ENCODE measurements around the gene FBXL14.

The FBXL14 gene

GRCh38 chr12:1518591-1519516 lies 75.5 kb downstream of the FBXL14 start:
- H3K9ac ChIP-seq (ENCODE audit: low read length) = no peak overlapping the region
- H3K4me3 ChIP-seq (ENCODE audit: insufficient read depth, low read length, poor library complexity, severe bottlenecking) = no peak overlapping the region
- no peaks in the 10 kb centered on the region for H3K27me3 ChIP-seq (ENCODE audit: low read length)
- no peak overlapping the region for H3K4me2 ChIP-seq (ENCODE audit: low read depth, low read length, poor library complexity, severe bottlenecking)
- H3K27ac ChIP-seq (ENCODE audit: low read depth, low read length) = no peak overlapping the region
- H3K36me3 ChIP-seq (ENCODE audit: low read length) = no peaks in the 10 kb centered on the region
- no peaks in the 10 kb centered on the region for H3K9me3 ChIP-seq (ENCODE audit: insufficient read depth, low read length)
- no peaks in the 10 kb centered on the region for H3K79me2 ChIP-seq (ENCODE audit: insufficient read depth, low read length)
- TF ChIP-seq EZH2phosphoT487 (conservative IDR thresholded peaks at IDR 0.05; ENCODE audit: low read length) = no peak
- TF ChIP-seq, protein P1, sequence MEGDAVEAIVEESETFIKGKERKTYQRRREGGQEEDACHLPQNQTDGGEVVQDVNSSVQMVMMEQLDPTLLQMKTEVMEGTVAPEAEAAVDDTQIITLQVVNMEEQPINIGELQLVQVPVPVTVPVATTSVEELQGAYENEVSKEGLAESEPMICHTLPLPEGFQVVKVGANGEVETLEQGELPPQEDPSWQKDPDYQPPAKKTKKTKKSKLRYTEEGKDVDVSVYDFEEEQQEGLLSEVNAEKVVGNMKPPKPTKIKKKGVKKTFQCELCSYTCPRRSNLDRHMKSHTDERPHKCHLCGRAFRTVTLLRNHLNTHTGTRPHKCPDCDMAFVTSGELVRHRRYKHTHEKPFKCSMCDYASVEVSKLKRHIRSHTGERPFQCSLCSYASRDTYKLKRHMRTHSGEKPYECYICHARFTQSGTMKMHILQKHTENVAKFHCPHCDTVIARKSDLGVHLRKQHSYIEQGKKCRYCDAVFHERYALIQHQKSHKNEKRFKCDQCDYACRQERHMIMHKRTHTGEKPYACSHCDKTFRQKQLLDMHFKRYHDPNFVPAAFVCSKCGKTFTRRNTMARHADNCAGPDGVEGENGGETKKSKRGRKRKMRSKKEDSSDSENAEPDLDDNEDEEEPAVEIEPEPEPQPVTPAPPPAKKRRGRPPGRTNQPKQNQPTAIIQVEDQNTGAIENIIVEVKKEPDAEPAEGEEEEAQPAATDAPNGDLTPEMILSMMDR (IDR thresholded peaks at IDR 0.05; ENCODE audit: insufficient read depth, low read length, poor library complexity, severe bottlenecking) = no peak
- H2AFZ ChIP-seq (ENCODE audit: low read depth, low read length, severe bottlenecking) = no peak overlapping the region
- H3K9me2 ChIP-seq (replicated peaks; ENCODE audit: insufficient read depth, low read length) = no peaks in the 10 kb centered on the region
- H3F3A ChIP-seq (ENCODE audit: insufficient read depth) = no peaks in the 10 kb centered on the region
- H4K20me1 ChIP-seq (ENCODE audit: low read depth, low read length) = no peaks in the 10 kb centered on the region

GRCh38 chr12:1517734-1518525 lies 76.5 kb downstream of the FBXL14 start:
- no peaks in the 10 kb centered on the region for H3F3A ChIP-seq (ENCODE audit: insufficient read depth)
- no peak overlapping the region for H3K9ac ChIP-seq (ENCODE audit: low read length)
- no peaks in the 10 kb centered on the region for H3K79me2 ChIP-seq (ENCODE audit: insufficient read depth, low read length)
- no peaks in the 10 kb centered on the region for H3K27me3 ChIP-seq (ENCODE audit: low read length)
- H3K9me3 ChIP-seq (ENCODE audit: insufficient read depth, low read length) = no peaks in the 10 kb centered on the region
- no peaks in the 10 kb centered on the region for H3K36me3 ChIP-seq (ENCODE audit: low read length)
- no peaks in the 10 kb centered on the region for H3K9me2 ChIP-seq (replicated peaks; ENCODE audit: insufficient read depth, low read length)
- no peak overlapping the region for H3K27ac ChIP-seq (ENCODE audit: low read depth, low read length)
- H3K4me2 ChIP-seq (ENCODE audit: low read depth, low read length, poor library complexity, severe bottlenecking) = no peak overlapping the region
- H3K4me3 ChIP-seq (ENCODE audit: insufficient read depth, low read length, poor library complexity, severe bottlenecking) = no peak overlapping the region
- no peaks in the 10 kb centered on the region for H4K20me1 ChIP-seq (ENCODE audit: low read depth, low read length)
- no peak for TF ChIP-seq EZH2phosphoT487 (conservative IDR thresholded peaks at IDR 0.05; ENCODE audit: low read length)
- TF ChIP-seq, protein P1 (IDR thresholded peaks at IDR 0.05; ENCODE audit: insufficient read depth, low read length, poor library complexity, severe bottlenecking) = no peak
- H2AFZ ChIP-seq (ENCODE audit: low read depth, low read length, severe bottlenecking) = no peak overlapping the region

- no peaks in the 10 kb centered on the region for H4K20me1 ChIP-seq (ENCODE audit: low read depth, low read length)
- H3K9me3 ChIP-seq (ENCODE audit: insufficient read depth, low read length) = no peaks in the 10 kb centered on the region
- no peaks in the 10 kb centered on the region for H3F3A ChIP-seq (ENCODE audit: insufficient read depth)
- H3K79me2 ChIP-seq (ENCODE audit: insufficient read depth, low read length) = no peaks in the 10 kb centered on the region
- H3K4me3 ChIP-seq (ENCODE audit: insufficient read depth, low read length, poor library complexity, severe bottlenecking) = no peak overlapping the region
- no peaks in the 10 kb centered on the region for H3K27me3 ChIP-seq (ENCODE audit: low read length)
- H3K36me3 ChIP-seq (ENCODE audit: low read length) = no peaks in the 10 kb centered on the region
- TF ChIP-seq EZH2phosphoT487 (conservative IDR thresholded peaks at IDR 0.05; ENCODE audit: low read length) = no peak
- TF ChIP-seq, protein P1 (IDR thresholded peaks at IDR 0.05; ENCODE audit: insufficient read depth, low read length, poor library complexity, severe bottlenecking) = peak; percentile 97
- no peaks in the 10 kb centered on the region for H3K9me2 ChIP-seq (replicated peaks; ENCODE audit: insufficient read depth, low read length)
- H3K9ac ChIP-seq (ENCODE audit: low read length) = no peak overlapping the region
- no peak overlapping the region for H2AFZ ChIP-seq (ENCODE audit: low read depth, low read length, severe bottlenecking)
- no peak overlapping the region for H3K27ac ChIP-seq (ENCODE audit: low read depth, low read length)
- H3K4me2 ChIP-seq (ENCODE audit: low read depth, low read length, poor library complexity, severe bottlenecking) = no peak overlapping the region
Observed at GRCh38 chr12:1517007-1517406, 77.4 kb downstream of the FBXL14 start.

Measured in SU-DHL-6 (cell line).